Measurements from ENCODE around the gene FSD1L.

The FSD1L gene

DNA sequence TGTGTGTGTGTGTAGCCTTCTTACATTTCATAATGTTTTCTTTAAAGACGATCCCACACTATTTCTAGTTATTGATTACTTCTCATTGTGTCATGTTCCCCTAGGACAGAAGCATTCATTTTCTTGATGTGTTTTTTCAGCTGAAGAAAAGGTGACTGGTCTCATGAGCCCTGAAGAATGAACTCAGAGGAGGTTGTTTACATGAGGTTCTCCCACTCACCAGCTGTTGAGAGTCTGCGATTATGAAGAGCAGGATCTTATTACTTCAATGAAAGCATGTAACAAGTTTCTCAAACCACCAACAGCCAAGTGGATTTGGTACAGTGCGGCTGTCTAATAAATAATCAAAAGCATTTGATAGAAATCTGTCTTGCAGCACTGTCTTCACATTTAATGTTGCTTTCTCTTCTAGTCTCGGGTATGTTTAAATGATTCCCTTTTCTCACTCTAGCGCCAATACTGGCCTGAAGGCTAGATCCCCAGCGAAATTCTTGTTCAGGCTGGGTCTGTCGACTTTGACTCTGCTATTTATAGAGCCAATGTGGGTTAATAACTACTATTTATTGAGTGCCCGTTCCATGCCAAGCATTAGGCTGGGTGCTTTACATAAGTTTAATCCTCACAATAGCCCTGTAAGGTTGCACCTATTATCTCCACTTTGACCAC is 9.6 kb upstream of the FSD1L start:
- no peaks in the 10 kb centered on the region for H3K36me3 ChIP-seq (ENCODE audit: insufficient read depth, low read depth, low read length)
- no peaks in the 10 kb centered on the region for H3K4me1 ChIP-seq (ENCODE audit: insufficient read depth, low read length)
- H3K9me3 ChIP-seq (ENCODE audit: insufficient read depth, low read depth, low read length): no peaks in the 10 kb centered on the region
- H3K27me3 ChIP-seq (ENCODE audit: insufficient read depth, low read length): no peaks in the 10 kb centered on the region
- no peak overlapping the region for H3K4me3 ChIP-seq (ENCODE audit: low read length)
- H3K27ac ChIP-seq (ENCODE audit: low read length): no peak overlapping the region
- H3K9ac ChIP-seq (ENCODE audit: low read depth, low read length): no peak overlapping the region

DNA sequence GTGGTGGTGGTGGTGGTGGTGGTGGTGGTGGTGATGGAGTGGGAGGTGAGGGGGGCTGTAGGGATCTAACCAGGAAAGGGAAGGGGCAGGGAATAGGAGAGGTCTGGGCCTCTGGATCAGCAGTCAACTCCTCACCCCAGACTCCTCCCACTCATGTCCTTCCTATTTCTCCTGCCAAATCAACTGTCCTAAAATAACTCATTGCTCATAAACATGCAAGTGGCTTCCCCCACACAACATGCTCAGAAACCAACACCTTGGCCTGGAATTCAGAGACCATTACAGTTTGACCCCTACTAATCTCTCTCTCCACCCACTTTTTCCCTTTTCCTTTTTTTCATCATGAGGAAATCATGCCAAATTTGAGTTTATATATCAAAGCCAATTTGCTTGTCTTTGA is 8.4 kb upstream of the FSD1L start:
- Histone ChIP-seq H3K4me1 (ENCODE audit: insufficient read depth, low read length) (no peaks in the 10 kb centered on the region), H3K27ac (ENCODE audit: low read length) (no peak overlapping the region), H3K4me3 (ENCODE audit: low read length) (no peak overlapping the region), H3K36me3 (ENCODE audit: insufficient read depth, low read depth, low read length) (no peaks in the 10 kb centered on the region), H3K9me3 (ENCODE audit: insufficient read depth, low read depth, low read length) (no peaks in the 10 kb centered on the region), H3K27me3 (ENCODE audit: insufficient read depth, low read length) (no peaks in the 10 kb centered on the region), H3K9ac (ENCODE audit: low read depth, low read length) (no peak overlapping the region)

DNA sequence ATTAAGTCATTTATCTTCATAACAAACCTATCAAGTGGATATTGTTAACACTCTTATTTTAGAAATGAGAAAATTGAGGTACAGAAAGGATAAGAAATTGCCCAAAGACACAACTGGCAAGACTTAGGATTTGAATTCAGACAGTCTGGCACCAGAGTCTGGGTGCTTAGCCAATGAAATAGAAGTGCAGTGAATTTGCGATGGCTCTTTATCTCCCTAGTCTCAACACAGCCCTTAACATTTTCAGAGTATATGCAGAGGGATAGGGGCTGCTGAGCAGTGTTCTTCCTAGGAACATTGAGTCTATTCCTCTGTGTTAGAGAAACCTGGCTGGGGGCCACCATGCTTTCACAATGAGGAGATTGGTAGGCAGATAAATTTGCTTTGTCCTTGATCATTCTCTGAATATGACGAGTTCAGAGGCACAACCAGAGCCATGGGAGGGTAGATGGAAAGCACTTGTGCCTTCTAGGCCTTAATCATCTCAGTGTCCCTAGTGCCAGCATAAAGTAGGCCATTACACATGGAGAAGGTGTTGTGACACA is 6.1 kb upstream of the FSD1L start:
- Histone ChIP-seq H3K9me3 (ENCODE audit: insufficient read depth, low read depth, low read length) (no peaks in the 10 kb centered on the region), H3K27ac (ENCODE audit: low read length) (no peak overlapping the region), H3K27me3 (ENCODE audit: insufficient read depth, low read length) (no peaks in the 10 kb centered on the region), H3K4me1 (ENCODE audit: insufficient read depth, low read length) (no peaks in the 10 kb centered on the region), H3K36me3 (ENCODE audit: insufficient read depth, low read depth, low read length) (no peaks in the 10 kb centered on the region), H3K9ac (ENCODE audit: low read depth, low read length) (no peak overlapping the region), H3K4me3 (ENCODE audit: low read length) (no peak overlapping the region)

DNA sequence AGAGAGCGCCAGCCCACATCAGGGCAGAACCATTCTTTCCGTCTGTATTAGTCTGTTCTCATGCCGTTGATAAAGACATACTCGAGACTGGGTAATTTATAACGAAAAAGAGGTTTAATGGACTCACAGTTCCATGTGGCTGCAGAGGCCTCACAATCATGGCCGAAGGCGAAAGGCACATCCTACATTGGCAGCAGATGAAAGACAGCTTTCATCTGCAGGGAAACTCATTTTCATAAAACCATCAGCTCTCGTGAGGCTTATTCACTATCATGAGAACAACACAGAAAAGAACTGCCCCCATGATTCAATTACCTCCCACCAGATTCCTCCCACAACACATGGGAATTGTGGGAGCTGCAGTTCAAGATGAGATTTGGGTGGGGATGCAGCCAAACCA is 4.7 kb upstream of the FSD1L start:
- no peaks in the 10 kb centered on the region for H3K27me3 ChIP-seq (ENCODE audit: insufficient read depth, low read length)
- no peak overlapping the region for H3K27ac ChIP-seq (ENCODE audit: low read length)
- H3K9me3 ChIP-seq (ENCODE audit: insufficient read depth, low read depth, low read length): no peaks in the 10 kb centered on the region
- no peak overlapping the region for H3K9ac ChIP-seq (ENCODE audit: low read depth, low read length)
- no peak overlapping the region for H3K4me3 ChIP-seq (ENCODE audit: low read length)
- H3K4me1 ChIP-seq (ENCODE audit: insufficient read depth, low read length): 0 out of 2 replicates have a peak, but pooled peaks cover 2% of the 10 kb centered on the region
- no peaks in the 10 kb centered on the region for H3K36me3 ChIP-seq (ENCODE audit: insufficient read depth, low read depth, low read length)

DNA sequence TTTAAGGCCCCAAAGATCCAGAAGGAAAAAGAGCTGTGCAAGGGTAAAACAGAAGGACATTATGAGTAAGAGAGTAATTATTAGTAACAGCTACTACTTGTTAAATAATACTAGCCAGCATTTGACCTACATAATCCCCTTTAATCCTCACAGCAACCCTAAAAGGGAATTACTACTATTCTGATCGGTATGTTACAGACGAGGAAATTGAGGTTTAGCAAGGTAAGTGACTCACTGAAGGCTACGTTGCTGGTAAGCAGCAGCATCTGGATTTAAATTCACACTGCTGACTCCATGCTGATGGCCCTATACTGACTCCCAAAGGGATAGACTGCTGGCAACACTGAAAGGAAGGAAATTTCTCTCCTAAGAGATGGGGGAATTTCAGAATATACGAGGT is 3.7 kb upstream of the FSD1L start:
- no peaks in the 10 kb centered on the region for H3K36me3 ChIP-seq (ENCODE audit: insufficient read depth, low read depth, low read length)
- H3K4me3 ChIP-seq (ENCODE audit: low read length): no peak overlapping the region
- H3K9ac ChIP-seq (ENCODE audit: low read depth, low read length): no peak overlapping the region
- no peaks in the 10 kb centered on the region for H3K9me3 ChIP-seq (ENCODE audit: insufficient read depth, low read depth, low read length)
- no peak overlapping the region for H3K27ac ChIP-seq (ENCODE audit: low read length)
- H3K4me1 ChIP-seq (ENCODE audit: insufficient read depth, low read length): 0 out of 2 replicates have a peak, but pooled peaks cover 2% of the 10 kb centered on the region
- no peaks in the 10 kb centered on the region for H3K27me3 ChIP-seq (ENCODE audit: insufficient read depth, low read length)

DNA sequence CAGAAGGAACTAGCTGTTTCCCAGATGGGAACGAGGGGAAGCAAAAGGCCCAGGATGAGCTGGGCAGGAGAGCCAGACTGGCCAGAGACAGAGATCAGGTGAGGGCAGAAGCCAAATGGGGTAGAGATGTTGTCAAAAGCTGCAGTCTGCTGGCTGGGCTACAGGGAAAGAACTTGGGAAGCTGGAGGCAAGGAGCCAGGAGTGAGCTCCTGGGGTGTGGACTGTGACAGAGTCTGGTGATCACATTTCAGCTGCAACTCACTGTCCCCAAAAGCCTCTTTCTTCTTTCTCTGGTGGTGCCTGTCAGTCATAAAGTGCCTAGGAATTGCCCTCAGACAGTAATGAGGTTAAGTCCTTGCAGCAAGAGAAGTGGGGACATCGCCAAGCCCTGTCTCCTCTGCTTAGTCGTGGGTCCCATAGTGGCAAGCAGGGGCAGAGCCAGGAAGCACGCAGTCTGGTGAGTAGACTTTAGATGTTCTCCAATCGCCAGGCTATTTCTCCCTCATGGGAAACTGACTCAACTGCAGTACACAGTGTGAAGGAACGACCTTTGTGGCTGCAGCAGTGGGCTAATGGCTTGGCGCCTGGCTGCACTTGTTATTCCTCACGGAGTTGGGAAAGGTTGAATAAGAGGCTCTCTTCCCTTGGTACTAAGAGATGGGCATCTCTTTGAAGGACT is 2.5 kb upstream of the FSD1L start:
- Histone ChIP-seq H3K4me3 (ENCODE audit: low read length) (no peak overlapping the region), H3K4me1 (ENCODE audit: insufficient read depth, low read length) (0 out of 2 replicates have a peak, but pooled peaks cover 8% of the 10 kb centered on the region), H3K27ac (ENCODE audit: low read length) (no peak overlapping the region), H3K27me3 (ENCODE audit: insufficient read depth, low read length) (no peaks in the 10 kb centered on the region), H3K9ac (ENCODE audit: low read depth, low read length) (no peak overlapping the region), H3K36me3 (ENCODE audit: insufficient read depth, low read depth, low read length) (no peaks in the 10 kb centered on the region), H3K9me3 (ENCODE audit: insufficient read depth, low read depth, low read length) (no peaks in the 10 kb centered on the region)

DNA sequence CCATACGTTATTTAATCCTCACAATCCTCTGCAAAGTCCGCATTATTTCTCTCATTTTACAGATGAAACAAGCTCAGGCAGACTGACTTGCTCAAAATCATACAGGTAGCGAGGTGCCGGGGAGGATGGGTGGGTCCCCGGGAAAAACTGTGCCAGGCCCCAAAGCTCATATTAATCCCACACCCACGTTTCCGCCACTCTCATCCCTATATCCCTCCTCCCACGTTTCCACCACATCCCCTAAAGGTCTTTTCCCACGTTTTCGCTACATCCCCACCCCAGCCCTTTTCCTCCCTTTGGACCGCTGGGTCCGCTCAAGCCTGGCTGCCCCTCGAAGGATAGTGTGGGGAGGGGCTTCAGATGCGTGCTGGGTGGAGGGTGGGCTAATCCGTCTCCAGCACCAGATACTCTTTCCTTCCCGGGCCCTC is 434 bp upstream of the FSD1L start:
- Histone ChIP-seq H3K27ac (ENCODE audit: low read length) (no peak overlapping the region), H3K4me1 (ENCODE audit: insufficient read depth, low read length) (0 out of 2 replicates have a peak, but pooled peaks cover 8% of the 10 kb centered on the region), H3K9me3 (ENCODE audit: insufficient read depth, low read depth, low read length) (no peaks in the 10 kb centered on the region), H3K9ac (ENCODE audit: low read depth, low read length) (peak overlapping the region; percentile 85; the same call in 1 of the 2 replicates), H3K4me3 (ENCODE audit: low read length) (peak overlapping the region; percentile 76), H3K27me3 (ENCODE audit: insufficient read depth, low read length) (no peaks in the 10 kb centered on the region), H3K36me3 (ENCODE audit: insufficient read depth, low read depth, low read length) (no peaks in the 10 kb centered on the region)

DNA sequence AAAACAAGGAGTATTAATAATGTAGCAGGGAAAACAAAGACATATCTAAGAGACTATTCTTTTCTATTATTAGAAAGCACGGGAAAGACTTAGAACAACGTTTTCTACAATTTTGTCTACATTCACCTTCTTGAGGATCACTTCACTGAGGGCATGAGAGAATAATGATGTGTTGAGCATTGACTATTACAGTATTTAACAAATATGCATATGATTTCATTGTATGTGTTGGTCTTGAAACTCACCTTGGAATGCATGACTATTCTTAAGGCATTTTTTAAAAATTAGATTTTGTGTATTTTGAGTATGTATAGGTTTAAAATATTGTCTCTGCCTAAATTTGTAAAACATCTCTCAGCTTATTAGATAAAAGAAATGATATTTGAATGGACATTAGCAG is 1.2 kb downstream of the FSD1L start:
- H3K4me3 ChIP-seq (ENCODE audit: low read length): peak overlapping the region; percentile 76
- peak overlapping the region; percentile 85; the same call in 1 of the 2 replicates for H3K9ac ChIP-seq (ENCODE audit: low read depth, low read length)
- no peaks in the 10 kb centered on the region for H3K27me3 ChIP-seq (ENCODE audit: insufficient read depth, low read length)
- H3K36me3 ChIP-seq (ENCODE audit: insufficient read depth, low read depth, low read length): no peaks in the 10 kb centered on the region
- H3K27ac ChIP-seq (ENCODE audit: low read length): no peak overlapping the region
- 0 out of 2 replicates have a peak, but pooled peaks cover 8% of the 10 kb centered on the region for H3K4me1 ChIP-seq (ENCODE audit: insufficient read depth, low read length)
- no peaks in the 10 kb centered on the region for H3K9me3 ChIP-seq (ENCODE audit: insufficient read depth, low read depth, low read length)

DNA sequence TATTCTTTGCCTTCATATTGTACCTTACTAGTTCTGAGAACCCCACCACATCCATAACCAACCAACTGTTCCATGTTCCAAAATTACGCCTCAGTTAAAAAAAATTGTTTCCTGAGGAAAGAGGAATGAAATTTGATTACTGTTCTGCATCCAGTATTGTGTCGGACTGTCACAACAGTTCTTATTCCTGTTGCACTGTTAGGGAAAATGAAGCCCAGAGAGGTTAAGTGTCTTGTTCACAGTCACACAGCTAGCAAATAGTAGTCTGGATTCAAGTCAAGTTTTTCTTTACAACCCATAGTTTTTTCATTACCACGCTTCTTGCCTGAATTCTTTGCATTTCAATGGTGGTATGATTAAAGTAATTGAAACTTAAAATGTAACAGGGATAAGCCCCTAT is 4.4 kb downstream of the FSD1L start:
- no peaks in the 10 kb centered on the region for H3K9me3 ChIP-seq (ENCODE audit: insufficient read depth, low read depth, low read length)
- H3K4me1 ChIP-seq (ENCODE audit: insufficient read depth, low read length): 0 out of 2 replicates have a peak, but pooled peaks cover 8% of the 10 kb centered on the region
- no peak overlapping the region for H3K27ac ChIP-seq (ENCODE audit: low read length)
- H3K9ac ChIP-seq (ENCODE audit: low read depth, low read length): no peak overlapping the region
- H3K27me3 ChIP-seq (ENCODE audit: insufficient read depth, low read length): no peaks in the 10 kb centered on the region
- H3K36me3 ChIP-seq (ENCODE audit: insufficient read depth, low read depth, low read length): no peaks in the 10 kb centered on the region
- H3K4me3 ChIP-seq (ENCODE audit: low read length): no peak overlapping the region

DNA sequence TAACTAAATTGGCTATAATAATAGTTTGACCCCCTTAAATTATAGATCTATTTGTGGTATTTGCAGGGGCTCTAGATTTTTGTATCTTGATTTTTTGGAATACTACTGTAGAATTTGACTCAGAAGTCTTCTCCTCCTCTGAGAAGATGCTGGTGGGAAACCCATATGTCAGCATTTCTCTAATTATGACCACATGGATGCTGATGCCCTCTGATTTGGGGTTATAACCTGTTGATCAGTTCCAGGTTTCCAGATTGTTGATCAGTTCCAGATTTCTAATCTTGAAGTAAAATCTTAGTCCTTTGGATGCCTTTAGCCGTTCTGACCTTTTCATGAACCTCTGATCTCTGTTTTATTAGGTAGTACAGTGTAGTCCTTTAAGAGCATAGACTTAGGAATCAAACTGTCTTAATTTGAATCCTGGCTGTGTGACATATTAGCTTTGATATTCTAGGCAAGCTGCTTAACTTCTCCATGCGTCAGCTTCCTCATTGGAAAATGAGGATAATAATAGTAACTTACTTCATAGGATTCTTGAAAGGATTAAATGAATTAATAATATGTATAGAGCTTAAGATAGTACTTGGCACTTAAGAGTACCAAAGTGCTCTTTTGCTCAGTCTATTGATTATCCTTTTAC is 8.1 kb downstream of the FSD1L start:
- no peak overlapping the region for H3K4me3 ChIP-seq (ENCODE audit: low read length)
- peaks cover 3% of the 10 kb centered on the region; the same call in 1 of the 2 replicates for H3K9me3 ChIP-seq (ENCODE audit: insufficient read depth, low read depth, low read length)
- H3K4me1 ChIP-seq (ENCODE audit: insufficient read depth, low read length): peaks cover 7% of the 10 kb centered on the region; the same call in 1 of the 2 replicates
- H3K27ac ChIP-seq (ENCODE audit: low read length): no peak overlapping the region
- no peaks in the 10 kb centered on the region for H3K27me3 ChIP-seq (ENCODE audit: insufficient read depth, low read length)
- H3K36me3 ChIP-seq (ENCODE audit: insufficient read depth, low read depth, low read length): no peaks in the 10 kb centered on the region
- no peak overlapping the region for H3K9ac ChIP-seq (ENCODE audit: low read depth, low read length)

DNA sequence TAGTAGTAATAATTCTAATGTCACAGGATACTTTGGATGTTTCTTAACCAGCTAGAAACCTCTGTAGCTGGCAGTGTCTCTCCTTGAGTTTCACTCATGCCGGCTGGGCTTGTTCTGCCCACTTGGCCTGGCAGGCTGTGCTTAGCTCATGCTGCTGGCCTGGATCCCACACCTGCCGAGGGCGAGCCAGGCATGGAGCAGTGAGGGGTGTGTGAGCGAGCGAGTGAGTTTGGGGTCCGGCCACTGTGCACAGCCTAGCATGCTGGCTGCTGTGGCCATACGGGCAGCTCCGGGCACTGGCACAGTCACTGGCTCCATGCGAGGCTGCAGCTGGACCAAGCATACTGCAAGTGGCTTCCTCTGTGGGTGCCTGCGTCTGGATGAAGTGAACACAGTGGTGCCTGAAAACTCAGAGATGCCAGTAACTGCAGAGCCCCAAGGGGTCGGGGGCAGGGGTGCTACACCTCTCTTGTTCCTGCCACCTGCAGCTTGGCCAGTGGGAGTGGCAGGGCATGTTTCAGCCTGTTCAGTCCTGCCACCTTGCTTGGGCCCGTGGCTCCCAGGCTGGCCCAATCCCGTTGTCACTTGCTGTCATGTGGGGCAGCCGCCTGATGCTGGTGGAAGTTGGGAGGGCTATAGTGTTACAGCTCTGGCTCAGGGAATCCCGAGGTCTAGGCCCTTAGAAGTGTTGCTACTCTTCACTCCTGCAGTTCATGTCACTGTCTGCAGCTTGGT is 9.9 kb downstream of the FSD1L start:
- Histone ChIP-seq H3K36me3 (ENCODE audit: insufficient read depth, low read depth, low read length) (no peaks in the 10 kb centered on the region), H3K9me3 (ENCODE audit: insufficient read depth, low read depth, low read length) (peaks cover 3% of the 10 kb centered on the region; the same call in 1 of the 2 replicates), H3K4me3 (ENCODE audit: low read length) (no peak overlapping the region), H3K9ac (ENCODE audit: low read depth, low read length) (no peak overlapping the region), H3K27ac (ENCODE audit: low read length) (no peak overlapping the region), H3K4me1 (ENCODE audit: insufficient read depth, low read length) (peaks cover 7% of the 10 kb centered on the region; the same call in 1 of the 2 replicates), H3K27me3 (ENCODE audit: insufficient read depth, low read length) (no peaks in the 10 kb centered on the region)

Measured in iPS-20b (cell line).